Measurements from ENCODE around the gene CDK18.

DNA sequence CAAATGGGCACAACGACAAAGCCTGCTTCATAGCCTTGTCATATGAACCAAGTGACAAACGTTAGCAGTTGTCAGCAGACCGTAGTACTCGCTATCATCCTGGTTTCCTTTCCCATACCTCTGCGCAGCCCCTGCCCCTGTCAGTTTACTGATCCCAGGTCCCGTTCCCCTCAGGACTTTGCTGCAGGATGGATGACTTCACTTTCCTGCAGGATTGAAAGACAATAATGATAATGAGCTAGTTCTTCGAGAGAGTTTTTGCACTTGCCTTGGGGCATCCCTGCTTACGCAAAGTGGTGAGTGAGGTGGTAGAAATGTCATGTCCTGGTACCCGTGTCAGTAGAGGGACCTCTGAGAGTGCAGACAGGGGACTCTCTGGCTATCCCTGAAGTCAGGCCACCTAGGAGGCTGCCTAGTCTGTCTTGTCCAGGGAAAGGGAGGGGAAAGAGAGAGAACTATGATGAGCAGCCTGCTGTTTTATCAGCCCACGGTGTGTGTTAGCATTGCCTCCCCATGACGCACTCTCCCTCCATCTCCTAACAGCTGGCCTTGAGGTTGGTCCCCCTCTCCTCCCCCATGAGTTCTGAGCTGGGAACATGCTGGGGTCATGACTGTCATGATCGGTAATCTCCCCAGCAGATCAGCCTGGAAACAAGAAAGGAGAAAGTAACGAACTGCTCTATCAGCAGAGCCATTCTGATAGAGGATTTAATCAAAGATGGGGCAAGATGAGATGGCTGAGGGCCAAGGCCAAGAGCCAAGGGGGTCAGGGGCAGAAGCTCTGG is 73.6 kb downstream of the CDK18 start:
- TF ChIP-seq TAF1 (IDR thresholded peaks at IDR 0.05; ENCODE audit: borderline replicate concordance, insufficient read depth, low read length) (no peak), POLR2AphosphoS5 (IDR thresholded peaks at IDR 0.05; ENCODE audit: low read depth, low read length) (no peak), SIN3A (IDR thresholded peaks at IDR 0.05; ENCODE audit: borderline replicate concordance, insufficient read depth, low read length) (no peak)
- TF ChIP-seq, protein P1, sequence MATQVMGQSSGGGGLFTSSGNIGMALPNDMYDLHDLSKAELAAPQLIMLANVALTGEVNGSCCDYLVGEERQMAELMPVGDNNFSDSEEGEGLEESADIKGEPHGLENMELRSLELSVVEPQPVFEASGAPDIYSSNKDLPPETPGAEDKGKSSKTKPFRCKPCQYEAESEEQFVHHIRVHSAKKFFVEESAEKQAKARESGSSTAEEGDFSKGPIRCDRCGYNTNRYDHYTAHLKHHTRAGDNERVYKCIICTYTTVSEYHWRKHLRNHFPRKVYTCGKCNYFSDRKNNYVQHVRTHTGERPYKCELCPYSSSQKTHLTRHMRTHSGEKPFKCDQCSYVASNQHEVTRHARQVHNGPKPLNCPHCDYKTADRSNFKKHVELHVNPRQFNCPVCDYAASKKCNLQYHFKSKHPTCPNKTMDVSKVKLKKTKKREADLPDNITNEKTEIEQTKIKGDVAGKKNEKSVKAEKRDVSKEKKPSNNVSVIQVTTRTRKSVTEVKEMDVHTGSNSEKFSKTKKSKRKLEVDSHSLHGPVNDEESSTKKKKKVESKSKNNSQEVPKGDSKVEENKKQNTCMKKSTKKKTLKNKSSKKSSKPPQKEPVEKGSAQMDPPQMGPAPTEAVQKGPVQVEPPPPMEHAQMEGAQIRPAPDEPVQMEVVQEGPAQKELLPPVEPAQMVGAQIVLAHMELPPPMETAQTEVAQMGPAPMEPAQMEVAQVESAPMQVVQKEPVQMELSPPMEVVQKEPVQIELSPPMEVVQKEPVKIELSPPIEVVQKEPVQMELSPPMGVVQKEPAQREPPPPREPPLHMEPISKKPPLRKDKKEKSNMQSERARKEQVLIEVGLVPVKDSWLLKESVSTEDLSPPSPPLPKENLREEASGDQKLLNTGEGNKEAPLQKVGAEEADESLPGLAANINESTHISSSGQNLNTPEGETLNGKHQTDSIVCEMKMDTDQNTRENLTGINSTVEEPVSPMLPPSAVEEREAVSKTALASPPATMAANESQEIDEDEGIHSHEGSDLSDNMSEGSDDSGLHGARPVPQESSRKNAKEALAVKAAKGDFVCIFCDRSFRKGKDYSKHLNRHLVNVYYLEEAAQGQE (IDR thresholded peaks at IDR 0.05; ENCODE audit: insufficient read depth in 1 of 2, low read depth in 2 of 2, low read length in 2 of 2) = no peak

All from PFSK-1 (cell line).